ENCODE measurements around the gene EPB41L4A.

DNA sequence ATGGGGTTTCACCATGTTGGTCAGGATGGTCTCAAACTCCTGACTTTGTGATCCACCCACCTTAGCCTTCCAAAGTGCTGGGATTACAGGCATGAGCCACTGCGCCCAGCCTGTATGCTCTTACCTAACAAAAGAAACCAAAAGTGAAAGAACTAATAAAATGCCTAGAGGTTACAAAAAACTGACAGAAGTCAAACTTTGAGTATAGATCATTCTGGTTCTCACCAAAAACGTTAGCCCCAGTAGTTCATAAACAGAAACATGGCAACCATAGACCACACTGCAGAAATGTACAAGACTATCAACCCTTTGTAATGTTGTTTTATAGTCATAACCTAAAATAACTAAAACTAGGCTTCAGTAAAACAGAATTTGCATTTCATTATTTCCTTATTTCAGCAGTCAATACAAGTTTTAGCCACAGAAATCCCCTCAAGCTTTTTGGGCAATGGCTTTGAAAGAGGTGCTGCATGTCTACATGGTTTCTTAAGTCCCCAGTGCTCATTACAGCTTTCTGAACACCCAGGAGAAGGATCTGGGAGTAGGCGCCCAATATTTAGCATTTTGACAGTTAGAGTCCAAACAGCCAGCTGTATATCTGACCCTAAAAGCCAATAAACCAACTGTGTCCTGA lies 72.5 kb downstream of the EPB41L4A start:
- TF ChIP-seq EZH2phosphoT487 (IDR thresholded peaks at IDR 0.05; ENCODE audit: insufficient read depth, low read depth), result no peak
- no peak for TF ChIP-seq EZH2 (IDR thresholded peaks at IDR 0.05; ENCODE audit: insufficient read depth, poor library complexity, severe bottlenecking)

Data from GM23248 (cell line).